Activated CD8-positive, alpha-beta memory T cell treated with anti-CD3 and anti-CD28 coated beads, Interleukin-2, amount 50 U/mL, for 48 hours (primary cell): ENCODE results near the gene PRSS36.
"Not testable (repeated sequence)": the region's sequence is repeated elsewhere in the genome, so short reads cannot be mapped to it uniquely, and the experiment has no call there.

ENCODE experiments used
- DNase-seq: peaks from one replicate; pipeline ENCODE4 v3.0.0-alpha.2; 2020

The PRSS36 gene

GRCh38 chr16:31141489-31142108 lies 8.3 kb downstream of the PRSS36 start:
- DNase-seq = peak; percentile 66

DNA sequence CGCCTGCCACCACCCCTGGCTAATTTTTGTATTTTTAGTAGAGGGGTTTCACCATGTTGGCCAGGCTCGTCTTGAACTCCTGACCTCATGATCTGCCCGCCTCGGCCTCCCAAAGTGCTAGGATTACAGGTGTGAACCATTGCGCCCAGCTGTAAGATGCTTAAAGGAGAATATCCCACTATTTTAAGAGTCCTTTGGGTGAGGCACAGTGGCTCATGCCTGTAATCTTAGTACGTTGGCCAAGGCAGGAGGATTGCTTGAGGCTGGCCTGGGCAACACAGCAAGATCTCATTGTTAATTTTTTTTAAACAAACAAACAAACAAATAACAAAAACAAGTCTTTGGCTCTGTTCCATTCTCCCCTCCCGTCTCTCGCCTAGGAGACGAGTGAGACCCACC lies 8.8 kb downstream of the PRSS36 start:
- DNase-seq = not testable (repeated sequence)

DNA sequence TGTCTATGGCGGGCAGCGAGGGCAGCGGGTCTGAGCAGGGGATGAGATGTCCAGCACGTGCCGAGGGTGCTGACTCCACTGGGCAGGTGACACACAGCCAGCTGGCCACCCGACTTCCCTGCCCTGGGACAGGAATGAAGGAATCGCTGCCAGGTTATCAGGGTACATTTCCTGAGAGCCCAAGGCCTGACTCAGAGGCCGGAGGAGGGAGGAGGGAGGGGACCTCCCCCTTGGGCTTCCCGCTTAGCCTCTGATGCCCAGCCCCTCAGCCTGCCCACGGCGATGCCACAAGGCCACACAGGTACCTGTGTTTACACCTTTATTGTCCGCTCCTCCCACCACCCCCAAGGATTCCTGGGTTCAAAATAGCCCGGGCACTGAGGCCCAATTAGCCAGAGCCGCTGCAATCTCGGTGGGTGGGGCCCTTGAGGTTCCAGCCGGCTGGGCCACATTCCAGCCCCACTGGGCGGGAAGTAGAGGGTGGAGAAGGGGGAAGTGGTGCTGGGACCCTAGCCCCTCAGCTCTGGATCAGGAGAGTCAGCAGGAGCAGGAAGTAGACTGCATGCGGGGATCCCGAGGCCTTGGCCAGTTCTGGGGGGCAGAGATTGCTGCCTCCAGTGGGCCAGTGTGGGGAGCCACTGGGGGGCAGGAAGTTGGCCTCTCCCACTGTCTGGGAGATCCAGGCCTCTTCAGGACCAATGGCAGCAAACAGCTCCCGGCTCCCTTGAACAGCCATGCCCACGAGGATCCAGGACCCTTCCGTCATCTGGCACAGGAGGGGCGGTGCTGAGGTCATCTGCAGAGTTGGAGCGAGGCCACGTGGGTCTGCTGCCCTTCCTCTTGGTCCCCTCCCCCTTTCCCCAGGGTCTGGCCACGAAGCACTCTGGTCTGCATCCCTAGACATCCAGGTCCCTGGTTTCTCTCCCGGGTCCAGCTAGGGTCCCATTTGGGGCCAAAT lies 11.0 kb downstream of the PRSS36 start:
- DNase-seq = no peak

GRCh38 chr16:31136822-31137499 lies 12.9 kb downstream of the PRSS36 start:
- not testable (repeated sequence) for DNase-seq

DNA sequence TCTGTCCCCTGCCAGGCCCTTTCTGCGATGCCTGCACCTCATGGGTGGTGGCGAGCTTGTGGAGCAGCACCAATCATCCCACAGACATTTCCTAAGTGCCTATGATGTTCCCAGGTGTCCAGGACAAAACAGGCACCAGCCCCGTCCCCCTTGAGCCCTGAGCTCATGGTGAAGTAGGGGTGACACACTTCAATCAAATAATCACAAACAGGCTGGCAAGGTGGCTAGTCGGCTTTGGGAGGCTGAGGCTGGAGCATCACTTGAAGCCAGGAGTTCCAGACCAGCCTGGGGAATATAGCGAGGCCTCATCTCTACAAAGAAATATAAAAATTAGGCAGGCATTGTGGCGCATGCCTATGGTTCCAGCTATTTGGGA lies 13.6 kb downstream of the PRSS36 start:
- DNase-seq = no peak

- DNase-seq = no peak
Observed at GRCh38 chr16:31135535-31136286, 14.2 kb downstream of the PRSS36 start, which contains the start of gene PRSS8. TSS of gene PRSS8 (minus strand) at chr16:31135727. CDS start at chr16:31135498, 229 bp downstream.

- no peak for DNase-seq
Observed at GRCh38 chr16:31134625-31135534, 15.0 kb downstream of the PRSS36 start.

- no peak for DNase-seq
Observed at GRCh38 chr16:31134091-31134571, 15.7 kb downstream of the PRSS36 start.

DNA sequence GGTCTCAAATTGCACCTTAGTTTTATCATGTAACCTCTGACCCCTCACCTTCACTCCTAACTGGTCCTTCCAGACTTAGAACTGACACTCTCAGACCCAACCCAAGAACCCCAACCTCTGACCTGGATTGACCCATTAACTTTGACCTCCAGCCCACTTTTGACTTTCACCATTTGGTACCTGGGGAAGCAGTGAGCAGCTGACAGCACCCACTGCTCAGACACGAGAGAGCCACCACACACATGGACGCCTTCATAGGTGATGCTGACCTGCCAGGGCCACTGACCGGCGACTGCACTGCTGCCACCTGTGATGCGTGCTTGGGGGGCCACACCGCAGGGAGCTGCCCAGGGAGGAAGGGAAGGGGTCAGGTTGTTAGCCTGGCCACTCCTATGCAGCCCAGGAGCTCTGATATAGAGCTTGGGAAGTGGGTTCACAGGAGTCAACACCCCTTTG lies 16.8 kb downstream of the PRSS36 start:
- DNase-seq = no peak

GRCh38 chr16:31132303-31132979 lies 17.4 kb downstream of the PRSS36 start:
- DNase-seq = no peak

- DNase-seq = no peak
Observed at GRCh38 chr16:31131841-31132271, 18.0 kb downstream of the PRSS36 start.

DNA sequence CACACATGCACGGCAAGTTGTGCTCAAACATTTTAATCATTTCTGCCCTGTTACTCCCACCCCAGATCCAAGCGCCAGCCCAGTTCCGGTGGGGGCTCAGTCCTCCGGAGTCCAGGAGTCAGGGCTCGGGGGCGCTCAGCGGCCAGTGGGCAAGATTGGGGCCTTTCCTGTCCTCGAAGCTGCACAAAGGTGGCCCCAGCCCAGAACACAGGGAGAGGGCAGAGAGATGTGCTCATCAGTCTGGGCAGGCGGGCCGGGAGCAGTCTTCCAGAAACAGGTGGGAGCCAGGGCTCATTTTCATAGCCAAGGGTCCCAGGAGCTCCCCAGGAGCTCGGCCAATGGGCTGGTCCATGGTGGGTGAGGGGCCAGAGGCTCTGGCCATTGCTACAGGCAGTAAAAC lies 18.4 kb downstream of the PRSS36 start:
- no peak for DNase-seq

GRCh38 chr16:31130899-31131298 lies 19.0 kb downstream of the PRSS36 start:
- DNase-seq = no peak

GRCh38 chr16:31130336-31130891 lies 19.5 kb downstream of the PRSS36 start:
- DNase-seq = no peak

GRCh38 chr16:31129568-31130335 lies 20.1 kb downstream of the PRSS36 start:
- DNase-seq = no peak

DNA sequence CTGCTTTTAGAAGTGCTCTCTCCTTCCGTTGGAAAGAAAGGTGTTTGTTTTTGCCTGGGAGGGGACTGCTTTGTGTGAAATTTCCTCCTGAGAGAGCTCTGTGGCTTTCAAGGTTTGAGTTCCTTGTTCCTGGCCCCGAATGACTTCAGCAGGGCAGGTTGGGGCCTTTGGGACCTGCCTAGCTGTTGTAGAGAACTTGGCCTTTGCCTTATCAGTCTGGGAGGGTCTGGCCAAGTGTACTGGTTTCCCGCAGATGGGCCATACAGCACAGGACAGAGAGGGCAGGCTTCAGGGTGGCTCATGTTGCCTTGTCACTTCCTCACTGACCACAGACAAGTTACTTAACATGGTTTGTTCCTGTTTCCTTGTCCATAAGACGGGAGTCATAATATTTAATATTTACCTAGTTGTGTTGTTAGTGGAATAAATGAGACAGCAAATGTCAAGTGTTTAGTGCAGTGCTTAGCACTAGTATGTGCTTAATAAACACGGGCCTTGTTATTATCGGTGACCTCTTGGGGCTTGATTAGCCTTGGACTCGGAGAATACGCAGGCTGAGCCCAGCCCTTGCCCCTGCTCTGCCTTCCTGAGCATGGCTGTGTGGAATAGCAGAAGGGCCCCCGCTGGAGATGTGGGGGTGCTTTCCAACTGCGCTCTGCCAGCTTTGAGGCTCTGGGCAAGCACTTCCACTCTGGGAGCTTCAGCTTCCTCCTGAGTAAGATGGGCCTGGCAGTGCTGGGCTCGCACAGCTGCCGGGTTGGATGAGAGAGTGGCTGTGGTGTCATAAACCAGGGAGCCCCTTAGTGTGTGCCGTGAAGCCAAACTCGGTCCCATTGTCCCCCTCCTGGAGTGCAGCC lies 20.9 kb downstream of the PRSS36 start:
- no peak for DNase-seq

DNA sequence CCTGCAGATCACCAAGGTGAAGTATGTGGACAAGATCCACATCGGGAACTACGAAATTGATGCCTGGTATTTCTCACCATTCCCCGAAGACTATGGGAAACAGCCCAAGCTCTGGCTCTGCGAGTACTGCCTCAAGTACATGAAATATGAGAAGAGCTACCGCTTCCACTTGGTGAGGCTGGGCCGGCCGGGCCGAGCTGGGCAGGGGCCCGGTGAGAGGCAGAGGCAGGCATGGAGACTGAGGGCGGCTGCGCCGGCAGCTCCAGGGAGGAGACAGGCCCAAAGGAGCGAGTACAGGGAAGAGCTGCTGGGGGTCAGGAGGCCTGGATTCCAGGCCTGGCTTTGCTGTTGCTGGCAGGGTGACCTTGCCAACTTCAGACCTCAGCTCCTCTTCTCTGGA lies 22.7 kb downstream of the PRSS36 start:
- DNase-seq = no peak

GRCh38 chr16:31125844-31126243 lies 24.0 kb downstream of the PRSS36 start:
- DNase-seq = no peak

DNA sequence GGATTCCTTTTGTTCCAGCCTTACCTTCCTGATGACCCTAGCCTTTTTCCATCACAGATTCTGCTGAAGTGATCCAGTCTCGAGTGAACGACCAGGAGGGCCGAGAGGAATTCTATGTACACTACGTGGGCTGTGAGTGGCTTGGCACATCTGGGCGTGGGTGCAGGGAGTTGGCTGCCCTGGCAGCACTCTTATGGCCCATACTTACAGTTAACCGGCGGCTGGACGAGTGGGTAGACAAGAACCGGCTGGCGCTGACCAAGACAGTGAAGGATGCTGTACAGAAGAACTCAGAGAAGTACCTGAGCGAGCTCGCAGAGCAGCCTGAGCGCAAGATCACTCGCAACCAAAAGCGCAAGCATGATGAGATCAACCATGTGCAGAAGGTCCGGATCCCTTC lies 29.7 kb downstream of the PRSS36 start:
- DNase-seq = no peak
